Activated CD4-positive, CD25-positive, alpha-beta regulatory T cell treated with anti-CD3 and anti-CD28 coated beads, Interleukin-2, amount 50 U/mL, for 72 hours (primary cell): ENCODE data around the gene MLLT10.

Source experiments
- DNase-seq: peaks from one replicate; pipeline ENCODE4 v3.0.0; 2021

The MLLT10 gene

DNA sequence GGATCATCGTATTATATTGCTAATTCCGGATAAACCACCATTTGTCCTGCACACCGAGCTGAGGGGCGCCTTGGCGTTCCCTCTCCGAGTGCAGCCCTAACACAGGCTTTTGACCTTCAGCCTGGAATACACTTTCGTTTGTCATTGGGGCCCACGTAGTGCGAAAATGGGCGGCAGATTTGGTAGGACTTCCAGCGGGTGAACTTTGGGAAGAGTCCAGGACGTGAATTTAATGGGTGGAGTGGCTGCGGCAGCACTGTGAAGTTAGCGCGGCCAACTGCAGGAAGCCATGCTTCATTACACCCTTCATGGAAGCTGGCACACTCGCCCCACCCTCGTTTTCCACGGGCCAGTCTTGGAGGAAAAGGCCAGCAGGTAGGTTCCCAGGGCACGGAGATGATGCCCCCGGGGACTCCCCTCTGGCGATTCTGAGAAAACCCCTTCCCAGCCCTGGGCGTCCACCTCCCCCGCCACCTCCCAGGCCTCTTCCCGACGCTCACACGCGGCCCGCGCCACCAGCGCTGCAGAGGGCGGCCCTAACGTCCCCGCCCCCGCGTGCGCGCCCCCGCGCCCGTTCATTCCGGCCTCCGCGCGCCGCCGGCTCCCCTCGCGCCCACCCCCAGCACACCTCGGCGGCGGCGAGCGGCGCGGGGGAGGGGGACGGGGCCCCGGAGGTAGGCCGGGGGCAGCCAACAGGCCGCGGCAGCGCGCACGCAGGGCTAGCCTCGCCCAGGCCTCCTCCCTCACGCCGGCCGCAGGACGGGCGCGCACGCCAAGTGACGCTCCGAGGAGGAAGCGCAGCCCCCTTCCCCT lies at the start of gene MLLT10:
TSS of gene MLLT10 (plus strand) at position 766 of the 813 bp plus-strand sequence. CDS start 413 bp downstream, outside the sequence.
- DNase-seq, result peak; percentile 88

DNA sequence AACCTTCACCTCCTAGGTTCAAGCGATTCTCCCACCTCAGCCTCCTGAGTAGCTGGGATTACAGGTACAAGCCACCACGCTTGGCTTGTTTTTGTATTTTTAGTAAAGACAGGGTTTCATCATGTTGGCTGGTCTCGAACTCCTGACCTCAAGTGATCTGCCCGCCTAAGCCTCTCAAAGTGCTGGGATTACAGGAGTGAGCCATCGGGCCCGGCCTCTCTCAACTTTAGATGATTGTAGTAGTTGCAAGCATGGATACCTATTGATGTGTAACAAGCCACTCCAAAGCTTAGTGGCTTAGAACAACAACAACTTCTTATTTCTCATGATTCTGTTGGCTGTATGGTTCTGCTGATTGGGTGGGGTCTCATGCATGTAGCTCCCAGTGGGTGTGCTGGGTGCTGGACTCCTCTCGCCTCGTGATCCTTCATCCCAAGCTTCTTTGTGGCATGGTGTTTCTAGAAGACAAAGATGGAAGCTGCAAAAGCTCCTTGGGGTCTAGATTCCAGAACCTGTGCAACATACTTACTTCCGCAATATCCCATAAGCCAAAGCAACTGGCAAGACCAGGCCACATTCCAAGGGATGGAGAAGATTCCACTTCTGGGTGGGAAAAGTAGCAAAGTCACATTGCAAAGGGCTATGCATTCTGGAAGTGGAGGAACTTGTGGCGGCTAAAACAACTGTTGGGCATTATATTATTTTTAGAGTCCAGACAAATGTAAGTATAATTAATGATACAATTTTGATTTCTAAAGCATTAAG lies 46.4 kb upstream of the MLLT10 start:
- DNase-seq, result no peak

DNA sequence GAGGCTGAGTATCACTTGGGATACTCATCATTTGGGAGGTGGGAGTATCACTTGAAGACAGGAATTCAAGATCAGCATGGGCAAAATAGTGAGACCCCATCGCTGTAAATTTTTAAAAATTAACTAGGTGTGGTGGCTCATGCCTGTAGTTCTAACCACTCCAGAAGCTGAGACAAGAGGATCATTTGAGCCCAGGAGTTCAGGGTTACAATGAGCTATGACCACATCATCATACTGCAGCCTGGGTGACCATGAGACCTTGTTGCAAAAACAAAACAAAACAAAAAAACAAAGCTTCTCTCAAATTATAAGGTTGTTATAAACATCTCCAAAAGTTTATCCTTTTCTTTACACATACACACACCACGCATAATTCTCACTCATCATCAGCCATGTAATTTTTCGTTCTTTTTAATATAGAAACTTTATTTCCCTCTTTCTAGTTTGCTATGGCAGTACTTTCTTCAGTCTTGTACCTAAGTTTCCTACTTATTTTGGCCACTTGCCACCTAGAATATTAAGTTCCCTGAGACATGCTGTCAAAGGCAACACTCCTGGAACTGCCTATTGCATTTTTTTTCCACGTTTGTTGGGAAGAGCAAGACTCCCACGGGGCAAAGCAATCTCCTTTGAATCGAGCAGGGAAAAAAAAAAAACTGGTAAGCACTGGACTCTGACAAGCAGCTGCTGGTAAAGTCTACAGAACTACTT lies 45.6 kb upstream of the MLLT10 start:
- DNase-seq, result no peak

DNA sequence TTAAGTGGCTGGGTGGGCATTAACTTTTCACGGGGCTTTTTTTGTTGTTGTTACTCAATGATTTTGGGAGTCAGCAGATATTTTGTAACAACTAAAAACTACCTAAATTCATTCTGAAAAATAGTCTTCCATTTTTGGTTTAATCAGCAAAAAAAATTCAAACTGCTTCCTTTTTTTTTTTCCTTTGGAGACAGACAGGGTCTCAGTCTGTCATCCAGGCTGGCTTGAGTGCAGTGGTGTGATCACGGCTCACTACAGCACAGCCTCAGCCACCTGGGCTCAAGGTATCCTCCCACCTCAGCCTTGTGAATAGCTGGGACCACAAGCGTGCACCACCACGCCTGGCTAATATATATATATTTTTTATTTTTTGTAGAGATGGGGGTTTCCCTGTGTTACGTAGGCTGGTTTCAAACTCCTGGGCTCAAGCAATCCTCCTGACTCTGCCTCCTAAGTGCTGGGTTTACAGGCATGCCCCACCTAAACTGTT lies 45.0 kb upstream of the MLLT10 start:
- no peak for DNase-seq

DNA sequence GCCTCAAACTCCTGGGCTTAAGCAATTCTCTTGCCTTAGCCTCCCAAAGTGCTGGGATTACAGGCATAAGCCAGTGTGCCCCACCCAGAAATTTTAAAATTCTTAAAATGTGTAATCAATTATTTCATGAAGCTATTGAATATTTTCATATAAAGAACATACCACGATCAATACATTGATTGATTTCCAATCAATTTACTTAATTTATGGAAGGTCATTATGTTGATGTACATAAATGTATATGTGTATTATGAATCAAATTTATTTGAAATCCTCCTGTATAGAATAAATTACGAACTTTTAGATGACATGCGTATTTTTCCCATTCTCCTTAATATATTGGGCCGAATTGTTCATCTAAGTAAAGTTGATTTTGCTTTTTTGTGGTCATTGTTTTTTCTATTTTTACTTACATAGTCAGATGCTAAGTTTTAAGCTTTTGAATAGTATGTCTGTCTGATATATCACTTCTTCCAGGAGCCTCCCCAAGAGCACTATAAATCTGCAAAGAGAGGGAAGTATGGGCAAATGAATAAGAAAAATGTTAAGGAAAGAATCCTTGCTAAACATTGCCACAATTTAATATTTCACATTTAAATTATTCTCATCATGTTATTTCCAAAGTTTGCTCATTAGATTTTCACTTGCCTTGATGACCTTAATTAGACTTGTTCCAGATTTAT lies 43.9 kb upstream of the MLLT10 start:
- DNase-seq, result no peak

DNA sequence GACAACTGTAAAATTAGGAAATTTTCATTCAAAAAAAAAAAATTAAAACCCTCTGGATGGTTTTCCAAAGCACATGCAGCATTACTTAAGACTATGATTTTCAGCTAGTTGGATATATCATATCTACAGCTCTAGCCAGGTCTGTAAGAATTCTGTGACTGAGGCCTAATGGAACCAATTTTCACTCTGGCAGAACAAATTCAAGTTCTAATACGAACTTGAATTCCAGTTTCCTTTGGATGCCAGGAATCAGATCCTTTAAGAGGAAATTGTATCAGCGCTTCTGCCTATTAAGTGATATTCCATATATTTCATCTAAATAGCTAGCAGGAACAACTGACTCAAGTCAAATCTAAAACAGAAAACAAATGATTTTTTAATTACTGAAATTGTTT lies 43.3 kb upstream of the MLLT10 start:
- DNase-seq, result no peak

DNA sequence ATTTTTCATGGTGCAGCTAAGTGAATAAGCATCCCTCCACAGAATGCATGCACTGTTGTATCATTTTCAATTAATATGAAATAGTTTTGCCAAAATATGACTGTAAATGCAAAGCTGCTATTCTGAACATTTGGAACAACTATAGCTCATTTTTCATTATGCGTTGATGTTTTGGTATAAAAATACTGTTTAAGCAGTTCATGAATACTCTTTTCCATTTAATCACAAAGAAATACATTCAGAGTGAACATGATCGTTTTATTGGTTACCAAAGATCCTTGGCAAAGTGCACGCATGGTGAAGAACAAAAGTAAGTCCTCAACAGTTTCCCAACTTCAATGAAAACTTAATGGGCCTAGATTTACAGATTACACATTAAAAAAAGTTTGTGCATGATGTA lies 41.6 kb upstream of the MLLT10 start:
- DNase-seq, result no peak

DNA sequence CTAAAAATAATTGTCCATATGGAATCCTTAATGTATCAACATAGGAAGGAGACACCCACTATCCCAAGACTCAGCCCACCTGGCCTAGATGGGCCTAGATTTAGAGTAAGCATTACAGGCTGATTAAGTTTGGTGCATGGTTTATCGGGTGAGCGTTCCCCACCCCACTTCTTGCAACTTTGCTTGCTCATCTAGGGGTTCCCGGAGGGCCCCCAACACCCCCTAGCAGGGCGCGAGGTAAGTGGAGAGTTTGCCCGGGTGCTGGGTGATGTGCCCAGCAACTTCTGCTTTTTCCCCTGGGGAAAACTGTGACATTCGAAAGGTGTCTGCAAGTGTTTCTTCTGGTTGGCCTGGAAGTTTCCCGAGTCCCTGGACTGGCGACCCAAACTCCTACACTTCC lies 40.2 kb upstream of the MLLT10 start:
- no peak for DNase-seq

DNA sequence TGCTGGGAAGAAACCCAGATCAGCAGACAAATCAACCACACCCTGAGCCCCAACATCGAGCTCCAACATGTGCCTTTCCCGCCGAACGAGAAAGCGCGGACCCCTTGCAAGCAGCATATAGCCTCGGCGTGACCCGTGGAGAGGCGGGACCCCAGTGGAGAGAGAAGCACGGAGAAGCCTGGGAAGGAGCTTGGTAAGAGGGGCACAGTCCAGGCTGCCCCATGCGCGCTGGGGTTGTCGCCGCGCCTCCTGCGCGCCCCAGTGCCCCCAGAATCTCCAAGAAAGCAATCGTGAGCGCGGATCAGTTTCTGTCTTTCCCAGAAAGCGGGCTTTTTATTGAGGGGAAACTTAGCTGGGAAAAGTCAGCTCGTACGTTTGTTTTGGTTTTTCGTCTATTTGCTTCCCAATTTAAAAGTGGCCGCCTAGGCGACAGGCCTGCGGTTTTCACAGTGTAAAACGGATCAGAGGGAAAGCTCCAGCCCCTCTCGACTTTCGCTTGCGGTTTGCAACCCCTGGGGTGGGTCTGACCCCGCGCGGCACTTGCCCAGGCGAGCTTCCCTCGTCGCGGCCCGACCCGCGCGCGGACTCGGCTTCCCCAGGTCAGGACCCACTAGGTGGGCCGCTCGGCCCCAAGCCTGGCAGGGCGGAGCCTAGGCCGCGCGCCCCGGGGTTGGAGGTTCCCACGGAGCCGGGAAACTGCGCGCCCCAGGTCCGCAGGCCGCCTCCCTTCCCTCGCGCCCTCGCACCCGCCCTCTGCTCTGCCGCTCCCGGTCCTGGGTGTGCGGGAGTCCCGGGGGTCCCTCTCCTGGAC lies 39.6 kb upstream of the MLLT10 start:
- DNase-seq, result peak; percentile 34

DNA sequence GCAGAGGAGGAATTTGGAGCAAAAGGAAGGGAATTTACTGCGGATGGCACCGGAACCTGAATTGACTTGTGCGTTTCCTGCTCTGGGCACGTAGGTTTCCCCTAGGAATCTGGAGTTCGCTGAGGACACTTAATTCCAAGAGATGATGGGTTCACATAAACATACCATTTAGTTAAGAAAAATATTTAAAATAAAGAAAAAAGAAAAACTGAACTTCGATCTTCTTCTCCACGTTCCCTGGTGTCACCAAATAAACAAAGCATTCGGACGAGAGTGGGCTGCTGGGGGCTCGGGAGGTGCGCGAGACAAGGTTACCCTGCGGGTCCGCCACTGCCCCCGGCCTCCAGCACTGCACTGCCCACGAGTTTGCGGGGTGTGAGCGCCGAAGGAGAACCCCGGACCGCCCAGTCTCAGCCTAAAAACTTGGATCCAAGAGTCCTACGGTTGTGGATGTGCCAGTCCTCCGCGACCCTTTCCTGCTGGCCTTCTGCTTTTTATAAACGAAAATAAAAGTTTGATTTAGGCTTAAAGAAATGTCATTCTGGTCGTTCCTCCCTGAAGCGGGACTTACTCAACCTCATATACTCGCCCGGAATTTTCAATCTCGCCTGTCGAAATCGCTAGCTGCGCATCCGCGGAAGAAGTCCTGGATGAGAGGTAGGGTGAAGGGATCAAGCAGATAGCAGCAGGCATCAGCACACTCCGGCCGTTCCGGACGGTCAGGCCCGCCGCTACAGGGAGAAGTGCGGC lies 38.9 kb upstream of the MLLT10 start:
- DNase-seq, result no peak

DNA sequence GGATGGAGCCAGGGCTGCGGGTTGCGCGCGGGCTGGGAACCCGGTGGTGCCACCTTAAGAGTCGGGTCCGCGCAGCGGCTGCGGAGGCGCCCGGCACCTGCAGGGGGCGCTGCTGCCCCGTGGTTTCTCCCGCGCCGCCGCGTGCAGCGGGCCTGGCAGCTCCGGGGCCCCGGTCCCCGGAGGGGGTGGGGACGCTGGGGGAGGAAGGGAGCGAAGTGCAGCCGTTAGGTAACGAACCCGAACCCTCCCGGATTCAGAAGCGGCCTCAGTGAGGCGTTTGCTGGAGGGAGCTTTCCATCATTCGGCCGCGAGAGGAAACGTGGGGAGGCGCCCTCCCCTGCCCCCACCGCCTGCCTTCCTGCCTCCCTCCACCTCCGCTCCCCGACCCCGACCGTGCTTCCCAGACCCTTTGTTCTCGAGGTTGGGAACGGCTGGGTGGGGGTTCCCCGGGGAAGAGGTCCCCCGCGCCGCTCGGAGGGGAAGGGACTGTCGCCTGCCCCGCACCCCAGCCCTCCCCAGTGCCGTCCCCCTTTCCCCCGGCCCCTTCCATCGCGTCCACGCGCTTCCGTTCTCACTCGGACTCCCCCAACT lies 38.2 kb upstream of the MLLT10 start:
- peak; percentile 90 for DNase-seq

DNA sequence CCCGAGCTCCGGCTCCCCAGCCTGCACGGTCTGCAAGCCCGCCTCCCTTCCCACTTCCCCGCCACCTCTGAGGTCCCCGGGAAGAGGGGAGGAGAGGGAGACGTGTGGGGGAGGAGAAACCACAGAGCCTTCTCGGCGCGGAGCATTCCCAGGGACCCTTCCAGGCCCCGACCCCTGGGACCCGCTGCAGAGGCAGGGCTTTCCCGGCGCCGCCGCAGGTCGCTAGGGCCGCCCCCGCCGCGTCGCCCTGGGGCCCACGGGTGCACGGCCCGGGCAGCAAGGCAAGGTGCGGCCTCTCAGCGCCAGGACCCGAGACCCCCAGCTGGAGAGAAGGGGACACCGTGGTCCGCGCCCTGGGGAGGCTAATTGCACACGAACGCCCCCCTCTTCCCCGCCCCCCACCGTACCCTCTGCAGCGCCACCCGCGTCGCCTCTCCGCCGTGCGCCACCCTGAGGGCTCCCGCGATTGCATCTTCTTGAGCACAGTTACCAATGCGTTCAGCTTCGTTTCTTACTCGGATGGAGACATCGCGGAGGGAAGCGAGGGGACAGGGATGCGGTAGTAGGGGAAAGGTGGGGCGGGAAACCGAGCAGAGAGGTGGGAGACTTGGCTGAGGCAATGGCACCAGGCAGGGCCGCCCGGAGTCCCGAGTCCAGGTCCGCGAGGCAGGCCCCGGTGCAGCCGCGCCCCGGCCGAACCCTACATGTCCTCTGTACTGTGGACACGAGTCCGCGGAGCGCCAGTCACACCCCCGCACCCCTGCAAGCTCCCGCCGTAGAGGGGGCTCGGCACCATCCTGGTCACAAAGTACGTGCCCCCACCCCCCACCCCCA lies 37.5 kb upstream of the MLLT10 start:
- peak; percentile 47 for DNase-seq

DNA sequence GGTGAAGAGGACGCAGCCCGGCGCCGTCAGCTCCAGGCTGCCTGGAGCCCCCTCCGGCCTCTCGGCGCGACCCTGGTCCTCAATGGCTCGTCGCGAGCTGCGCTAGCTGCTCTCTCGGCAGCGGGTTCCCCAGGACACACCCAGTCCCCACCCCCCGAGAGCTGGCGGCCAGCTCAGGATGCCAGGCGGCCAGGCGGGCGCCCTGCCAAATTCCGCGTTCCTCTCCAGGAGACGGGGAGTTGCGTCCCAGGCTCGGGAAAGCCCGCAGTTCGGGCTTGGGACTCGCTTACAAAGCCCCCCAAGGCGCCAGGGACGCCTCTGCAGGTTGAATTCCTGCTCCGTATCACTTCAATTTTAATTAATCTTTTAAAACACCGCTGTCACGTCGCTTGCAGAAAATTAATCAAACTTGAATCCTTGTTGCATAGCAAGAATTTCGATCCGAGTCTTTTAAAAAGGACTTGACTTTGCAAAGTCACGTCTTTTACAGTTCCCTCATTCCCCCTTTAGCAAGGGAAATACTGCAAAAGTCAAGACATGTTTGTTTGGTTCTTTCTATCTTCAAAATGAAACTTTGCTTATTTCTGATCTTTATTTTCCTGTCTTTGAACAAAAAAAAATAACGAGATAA lies 36.7 kb upstream of the MLLT10 start:
- peak; percentile 39 for DNase-seq

DNA sequence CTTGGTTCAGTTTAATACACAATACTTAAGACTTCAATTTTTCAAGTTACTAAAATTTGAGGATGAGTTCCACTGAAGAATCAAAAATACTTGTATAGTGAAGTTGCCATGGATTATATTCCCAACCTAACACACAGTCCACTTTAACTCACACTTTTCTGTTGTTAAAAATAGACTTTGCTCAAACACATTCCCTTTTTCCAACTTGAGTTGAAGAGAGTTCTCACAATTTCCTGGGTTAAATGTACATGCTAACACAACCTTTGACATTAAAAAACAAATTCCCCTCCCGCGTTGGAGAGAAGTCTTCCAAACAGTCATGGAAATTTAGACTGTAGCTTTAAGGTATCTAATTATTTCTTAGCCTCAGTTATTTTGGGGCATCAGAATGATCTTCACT lies 35.7 kb upstream of the MLLT10 start:
- no peak for DNase-seq

DNA sequence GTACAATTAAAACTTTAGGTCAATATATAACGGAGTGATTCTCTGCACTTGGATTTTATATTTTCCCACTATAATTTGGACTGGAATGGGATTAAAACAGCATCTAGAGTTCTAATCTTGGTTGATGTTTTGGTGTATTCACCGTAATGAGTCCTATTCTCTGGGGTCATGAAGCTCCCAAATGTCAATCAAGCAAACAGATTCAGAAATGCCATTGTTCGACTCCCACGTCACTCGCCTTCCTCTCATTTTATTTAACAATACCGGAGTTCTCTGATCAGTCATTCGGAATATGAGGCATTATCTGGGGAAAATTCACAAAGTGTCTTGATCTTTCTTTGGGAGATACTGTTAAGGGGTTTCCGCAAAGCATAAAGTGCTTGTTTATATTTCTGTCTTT lies 35.0 kb upstream of the MLLT10 start:
- DNase-seq, result no peak

DNA sequence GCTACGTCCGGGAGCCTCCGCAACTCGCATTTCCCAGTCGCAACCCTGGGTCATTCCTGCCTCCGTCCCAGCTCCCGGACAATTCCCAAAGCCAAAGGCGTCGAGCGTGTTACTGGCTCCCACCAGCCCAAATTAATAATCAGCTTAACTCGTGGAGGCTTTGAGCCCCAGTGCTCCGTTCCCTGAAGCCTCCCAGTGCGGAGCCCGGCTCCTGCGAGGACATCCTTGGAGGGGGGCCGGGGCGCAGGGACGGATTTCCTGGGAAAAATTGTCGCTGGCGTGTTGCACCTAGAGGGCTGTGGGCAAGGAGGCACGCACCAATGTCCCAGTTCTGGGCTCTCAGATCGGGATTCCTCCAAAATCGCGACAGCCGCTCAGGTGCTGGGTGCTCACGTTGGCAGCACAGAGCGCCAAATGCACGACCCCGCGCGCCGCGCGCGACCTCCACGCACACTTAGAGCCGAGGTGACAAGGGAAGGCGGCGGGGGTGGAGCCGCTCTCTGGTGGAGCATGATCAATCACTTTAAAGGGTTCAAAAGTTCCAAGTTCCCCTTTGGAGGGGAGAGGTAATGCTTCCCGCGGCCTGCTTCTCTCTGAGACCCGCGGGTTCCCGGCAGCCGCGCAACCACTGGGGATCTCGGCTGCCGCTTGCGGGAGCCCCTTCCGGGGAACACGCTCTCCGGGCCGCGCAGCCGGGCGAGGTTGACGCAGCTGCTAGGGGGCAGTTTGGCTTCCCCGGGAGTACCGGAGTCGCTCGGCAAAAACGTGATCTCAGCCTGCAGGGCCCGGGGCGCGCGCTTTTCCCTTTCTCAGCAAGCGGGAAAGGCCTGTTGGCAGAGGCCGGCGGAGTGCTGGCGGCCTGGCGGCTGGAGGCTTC lies 34.1 kb upstream of the MLLT10 start:
- DNase-seq, result no peak

DNA sequence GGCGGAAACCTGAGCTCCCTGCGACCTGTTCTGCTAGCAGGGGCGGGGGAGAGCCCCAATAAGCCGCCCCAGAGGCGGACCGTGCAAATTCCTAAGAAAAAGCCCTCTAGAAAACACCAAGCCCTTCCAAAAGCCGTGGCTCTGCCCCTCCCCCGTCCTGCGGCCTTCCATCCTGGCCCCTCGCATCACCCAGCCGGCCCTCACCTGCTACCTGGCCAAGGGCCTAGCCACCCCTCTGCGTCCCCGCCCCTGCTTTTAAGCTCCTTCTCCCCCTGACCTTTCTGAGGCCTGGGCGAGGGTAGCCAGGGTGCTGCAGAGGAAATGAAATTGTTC lies 33.5 kb upstream of the MLLT10 start:
- no peak for DNase-seq

DNA sequence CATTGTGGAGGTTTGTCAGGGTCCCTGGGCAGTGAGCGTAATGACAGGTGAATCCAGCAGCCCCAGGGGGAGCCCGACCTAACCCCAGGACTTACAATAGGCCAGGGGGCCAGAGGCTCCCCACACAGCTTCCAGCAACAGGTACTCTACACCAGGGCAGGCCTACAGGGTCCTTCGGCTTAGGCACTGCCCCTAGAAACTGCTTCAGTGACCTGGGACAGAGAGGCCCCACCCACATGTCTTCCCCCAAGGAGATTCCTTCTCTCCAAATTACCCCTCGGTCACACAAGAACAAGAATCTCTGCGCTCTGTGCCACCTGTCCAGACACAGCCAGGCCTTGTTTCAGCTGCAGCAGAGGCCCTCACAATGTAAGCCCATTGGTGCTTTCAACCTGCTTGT lies 32.9 kb upstream of the MLLT10 start:
- no peak for DNase-seq
